ENCODE measurements around the gene ITGA7.

GRCh38 chr12:55692631-55693322, 14.9 kb downstream of the ITGA7 start:
- TF ChIP-seq CTCF (conservative IDR thresholded peaks at IDR 0.05; ENCODE audit: low read depth, low read length) (no peak), RAD21 (IDR thresholded peaks at IDR 0.05; ENCODE audit: low read length) (no peak), CEBPB (IDR thresholded peaks at IDR 0.05; ENCODE audit: low read depth, low read length) (no peak), BHLHE40 (IDR thresholded peaks at IDR 0.05; ENCODE audit: low read depth, low read length) (no peak)

Measured in IMR-90 (cell line).